GM06990 (cell line): Measurements from ENCODE around the gene RIC8B.

ENCODE experiments used
- DNase-seq: peaks from one replicate; pipeline ENCODE4 v3.0.0-alpha.2; 2011; ENCODE audit not compliant: insufficient read length; ENCODE audit errors: extremely low read depth
- H3K27me3 ChIP-seq: replicated peaks from 2 replicates; pipeline ENCODE4 v1.6.0; 2011; ENCODE audit warnings: low read length; ENCODE audit not compliant: control insufficient read depth, insufficient read depth
- H3K36me3 ChIP-seq: 2 replicates; pipeline ENCODE4 v1.5.1; 2011; ENCODE audit warnings: low read length; ENCODE audit not compliant: control insufficient read depth, insufficient read depth
- H3K4me3 ChIP-seq: replicated peaks from 2 replicates; pipeline ENCODE4 v1.5.1; 2011; ENCODE audit warnings: low read depth, mild to moderate bottlenecking, control low read depth, low read length
- CTCF ChIP-seq: IDR thresholded peaks from 2 replicates; pipeline ENCODE4 v1.5.1; 2011; ENCODE audit warnings: low read length, control low read depth, mild to moderate bottlenecking, inconsistent platforms; ENCODE audit not compliant: insufficient read depth, poor library complexity, severe bottlenecking

RIC8B gene

DNA sequence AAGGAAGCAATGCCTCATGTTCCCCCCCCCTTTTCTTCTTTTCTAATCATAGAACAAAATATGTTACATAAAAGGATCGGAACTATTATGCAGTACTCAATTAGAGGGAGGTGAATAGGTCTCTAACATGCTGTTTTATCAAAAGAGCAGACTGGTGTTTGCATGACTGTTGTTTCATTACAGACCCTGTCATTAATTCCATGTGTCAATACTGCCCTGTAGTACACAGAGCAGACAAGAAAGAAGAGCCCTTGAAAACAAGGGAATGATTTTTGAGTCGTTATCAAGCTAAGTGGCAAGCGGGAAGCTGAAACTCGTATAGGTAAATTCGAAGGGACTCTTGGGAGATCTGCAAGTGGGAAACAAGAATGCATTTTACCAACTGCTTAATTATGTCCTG, 104.3 kb downstream of the RIC8B start:
- Histone ChIP-seq H3K36me3 (peaks cover 1% of the 10 kb centered on the region; the same call in 1 of the 2 replicates), H3K27me3 (no peaks in the 10 kb centered on the region), H3K4me3 (no peak overlapping the region)
- no peak for DNase-seq
- TF ChIP-seq CTCF, result no peak

GRCh38 chr12:106879612-106880011, 105.1 kb downstream of the RIC8B start:
- no peak for TF ChIP-seq CTCF
- H3K36me3 ChIP-seq, result no peaks in the 10 kb centered on the region; the same call in 1 of the 2 replicates

GRCh38 chr12:106883426-106883825, 108.9 kb downstream of the RIC8B start:
- H3K27me3 ChIP-seq, result no peaks in the 10 kb centered on the region
- no peak overlapping the region for H3K4me3 ChIP-seq
- no peaks in the 10 kb centered on the region; the same call in none of the 2 replicates for H3K36me3 ChIP-seq
- no peak for DNase-seq
- no peak for TF ChIP-seq CTCF

More at GRCh38 chr12:106879612-106880011, 105.1 kb downstream of the RIC8B start:
- Histone ChIP-seq H3K27me3 (no peaks in the 10 kb centered on the region), H3K4me3 (no peak overlapping the region)
- no peak for DNase-seq

DNA sequence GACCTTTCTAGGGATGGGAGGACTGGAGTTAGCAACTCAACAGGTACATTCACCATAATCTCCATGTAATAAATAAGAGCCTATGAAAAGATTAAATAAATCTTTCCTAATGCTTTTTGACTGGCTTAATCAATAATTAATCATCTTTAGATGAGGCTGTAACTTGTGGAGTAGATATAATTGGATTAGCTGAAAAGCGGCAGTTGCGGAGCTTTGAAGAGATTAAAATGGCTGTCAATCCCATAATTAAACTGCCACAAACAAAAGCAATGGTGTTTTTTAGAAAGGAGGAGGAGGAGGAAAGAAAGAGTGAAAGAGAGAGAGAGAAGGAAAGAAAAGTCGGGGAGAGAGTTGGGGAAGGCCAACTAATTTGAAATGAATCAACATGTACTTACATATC, 110.5 kb downstream of the RIC8B start:
- H3K36me3 ChIP-seq, result no peaks in the 10 kb centered on the region; the same call in none of the 2 replicates
- no peak for TF ChIP-seq CTCF

GRCh38 chr12:106885541-106886249, 111.2 kb downstream of the RIC8B start:
- no peak for TF ChIP-seq CTCF
- Histone ChIP-seq H3K27me3 (no peaks in the 10 kb centered on the region), H3K4me3 (no peak overlapping the region), H3K36me3 (no peaks in the 10 kb centered on the region; the same call in none of the 2 replicates)
- DNase-seq, result no peak

More for the DNA sequence above, 110.5 kb downstream of the RIC8B start:
- Histone ChIP-seq H3K4me3 (no peak overlapping the region), H3K27me3 (no peaks in the 10 kb centered on the region)
- DNase-seq, result no peak
